Upper lobe of left lung (tissue), 6 donors: ENCODE data around the gene BLM. TPM values are rescaled to one million over a fixed set of nuclear protein-coding genes. Genes with fewer than 3 reads are reported as not detected.

Experiments used
- ATAC-seq, 2 donors: fragments of 200-7000 bp; cut with Tn5 transposase; one replicate each; pipeline ENCODE4 v1.9.1; 2022; ENCODE audit warnings: mild to moderate bottlenecking in 2 of 2, moderate library complexity in 2 of 2; ENCODE audit not compliant: low FRiP score in 2 of 2
- DNase-seq, 2 donors: peaks; one replicate each; pipeline ENCODE4 v3.0.0-alpha.2; 2019 to 2020
- H3K27ac ChIP-seq, 4 donors: fragments of 200-600 bp; sonication (generic); one replicate each; pipeline ENCODE4 v1.5.1; 2016 to 2019
- H3K27me3 ChIP-seq, 4 donors: fragments of 200-600 bp; sonication (generic); one replicate each; pipeline ENCODE4 v1.5.1; 2017 to 2019
- H3K36me3 ChIP-seq, 4 donors: fragments of 200-600 bp; sonication (generic); one replicate each; pipeline ENCODE4 v1.5.1; 2016 to 2019
- H3K4me1 ChIP-seq, 4 donors: fragments of 200-600 bp; sonication (generic); one replicate each; pipeline ENCODE4 v1.5.1; 2018 to 2019
- H3K4me3 ChIP-seq, 4 donors: fragments of 200-600 bp; sonication (generic); one replicate each; pipeline ENCODE4 v1.5.1; 2017 to 2019; ENCODE audit warnings: mild to moderate bottlenecking in 2 of 4, moderate library complexity in 1 of 4
- H3K9me3 ChIP-seq, 4 donors: fragments of 200-600 bp; sonication (generic); one replicate each; pipeline ENCODE4 v1.5.1; 2018 to 2019
- CTCF ChIP-seq, 6 experiments: fragments of 450-650 bp in 4 of 6; fragments of 200-600 bp in 2 of 6; sonication (generic) in 2 of 6; IDR thresholded peaks; one replicate each; pipeline ENCODE4 v1.5.1; 2016 to 2019; ENCODE audit warnings: antibody characterized with exemption in 6 of 6
- EP300 ChIP-seq, 4 donors: sonication (generic); formaldehyde crosslinking; IDR thresholded peaks; one replicate each; pipeline ENCODE4 v1.5.1; 2017; ENCODE audit warnings: antibody characterized with exemption in 4 of 4, control low read depth in 2 of 4
- POLR2A ChIP-seq, 4 donors: fragments of 450-650 bp; IDR thresholded peaks; one replicate each; pipeline ENCODE4 v1.5.1; 2016 to 2017; ENCODE audit warnings: antibody characterized with exemption in 4 of 4, mild to moderate bottlenecking in 2 of 4
- POLR2AphosphoS5 ChIP-seq, 2 donors: sonication (generic); formaldehyde crosslinking; IDR thresholded peaks; one replicate each; pipeline ENCODE4 v1.5.1; 2017; ENCODE audit warnings: antibody characterized with exemption in 2 of 2
- WGBS, 2 donors: methylation state at CpG; one replicate each; pipeline ENCODE4 v1.1.5; 2017 to 2018; 5-methylcytosine and 5-hydroxymethylcytosine counted together
- total RNA-seq, 6 donors: library from RNA; depleted of rRNA in 4 of 6; stranded (reverse); fragments of >200 nt in 4 of 6; gene quantifications; one replicate each; pipeline versions ENCODE4 v1.1.0 to v1.2.1, GENCODE V29; 2016 to 2021
- donor health status: DM: no; HTN: no; CAD: no; lungs with moderate emphysema.
- donor health status: DM: no; HTN: yes; CAD: no; lungs with severe emphysema.

BLM gene
- total RNA-seq, 6 donors from 2014 or later: 0.76 to 31.4 (median 2.6) TPM

GRCh38 chr15:90814191-90814821, 97.2 kb downstream of the BLM start:
- no peaks in the 10 kb centered on the region for H3K9me3 ChIP-seq
- no peaks in the 10 kb centered on the region for H3K27me3 ChIP-seq
- TF ChIP-seq POLR2A (IDR thresholded peaks at IDR 0.05) (no peak), CTCF (IDR thresholded peaks at IDR 0.05) (no peak), POLR2AphosphoS5 (IDR thresholded peaks at IDR 0.05) (no peak), EP300 (IDR thresholded peaks at IDR 0.05) (no peak)
- H3K36me3 ChIP-seq: no peaks in the 10 kb centered on the region
- H3K4me3 ChIP-seq: no peak overlapping the region
- DNase-seq (no peak), ATAC-seq (no peak)
- WGBS, 2 donors: 89% methylated on average over 7 to 13 of the region's 13 CpGs
- peak overlapping the region in 1 of 4 donors; percentile 14 for H3K27ac ChIP-seq
- H3K4me1 ChIP-seq: peaks cover 3 to 21% (median 7%) of the 10 kb centered on the region in 4 donors

DNA sequence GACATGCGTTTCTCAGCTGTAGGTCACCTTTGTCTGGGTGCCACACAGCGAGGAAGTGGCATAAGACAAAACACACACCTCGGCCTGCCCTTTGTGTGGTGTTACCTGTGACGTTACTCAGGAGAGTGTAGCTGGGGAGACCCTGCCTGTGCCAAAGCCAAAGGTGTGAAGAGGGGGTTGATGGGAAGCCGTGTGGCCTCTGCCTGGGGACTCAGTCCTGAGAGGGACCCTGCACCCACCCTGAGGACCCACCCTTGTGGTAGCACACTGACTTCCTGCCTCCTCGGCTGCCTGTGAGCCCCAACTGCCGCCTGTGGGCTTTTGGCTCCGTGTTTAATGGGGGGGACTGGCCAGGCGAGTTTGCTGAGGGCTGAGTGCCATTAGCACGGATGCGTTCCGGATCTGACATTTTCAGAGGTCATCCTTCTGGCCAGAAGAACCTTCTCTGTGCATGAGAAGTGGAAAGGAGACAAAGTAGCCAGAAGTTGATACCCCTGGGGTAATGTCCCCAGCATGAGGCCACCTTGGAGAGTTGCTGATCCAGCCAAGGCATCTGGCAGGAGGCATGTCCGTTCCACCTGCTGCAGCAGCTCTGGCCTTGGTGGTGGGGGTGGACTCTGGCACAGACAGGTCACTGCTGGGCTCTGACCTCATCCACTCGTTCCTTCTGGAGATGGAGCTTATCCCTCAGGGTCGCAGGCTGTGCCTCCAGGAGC, 99.4 kb downstream of the BLM start:
- ATAC-seq: no peak
- Histone ChIP-seq H3K9me3 (no peaks in the 10 kb centered on the region), H3K27ac (no peak overlapping the region), H3K4me1 (peaks cover 3 to 21% (median 7%) of the 10 kb centered on the region in 4 donors), H3K36me3 (no peaks in the 10 kb centered on the region), H3K27me3 (no peaks in the 10 kb centered on the region), H3K4me3 (no peak overlapping the region)
- 85 to 92% methylated on average over 10 to 15 of the region's 15 CpGs for WGBS, 2 donors
- TF ChIP-seq EP300 (IDR thresholded peaks at IDR 0.05) (no peak), CTCF (IDR thresholded peaks at IDR 0.05) (no peak)
- no peak for DNase-seq

DNA sequence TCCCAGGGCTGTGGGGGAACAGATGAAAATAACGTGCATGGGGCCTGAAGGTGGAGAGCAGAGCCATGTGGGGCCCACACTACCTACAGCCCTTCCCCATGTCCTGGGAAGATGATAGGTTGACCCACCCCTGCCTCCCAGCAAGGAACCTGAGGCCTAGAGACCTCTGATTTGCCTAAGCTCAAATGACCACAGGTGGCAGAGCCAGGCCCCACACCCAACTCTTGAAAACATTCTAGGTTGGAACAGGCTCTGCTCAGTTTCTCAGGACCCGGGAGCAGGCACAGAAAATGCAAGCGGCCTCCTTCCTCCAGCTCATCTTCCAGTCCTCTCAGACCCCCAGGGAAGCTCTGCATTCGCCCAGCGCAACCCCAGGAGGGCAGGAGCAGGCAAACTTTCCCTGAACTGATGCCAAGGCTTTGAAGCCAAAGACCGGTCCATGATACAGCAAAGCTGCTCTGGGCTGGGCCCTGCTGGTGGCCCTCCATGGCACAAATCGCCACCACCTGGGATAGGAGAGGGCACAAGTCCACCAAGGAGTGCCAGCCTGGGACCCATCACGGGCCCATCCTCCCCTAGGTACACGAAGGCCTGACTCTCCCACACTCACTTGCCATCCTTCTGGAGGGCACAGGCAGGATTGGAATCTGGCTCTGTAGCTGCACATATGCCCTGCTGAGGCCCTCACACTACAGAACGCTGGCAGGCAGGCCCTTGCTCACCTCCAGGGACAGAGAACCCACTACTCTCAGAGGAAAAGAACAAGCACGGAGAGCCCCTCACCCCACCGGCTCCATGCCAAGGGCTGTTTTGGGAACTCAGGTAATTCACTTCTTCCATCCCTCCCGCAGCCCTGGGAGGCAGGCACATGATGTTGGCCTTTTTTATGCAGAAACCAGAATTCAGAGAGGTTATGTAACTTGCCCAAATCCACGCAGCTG, 100.2 kb downstream of the BLM start:
- ATAC-seq: no peak
- H3K27ac ChIP-seq: no peak overlapping the region
- H3K4me3 ChIP-seq: no peak overlapping the region
- no peaks in the 10 kb centered on the region for H3K9me3 ChIP-seq
- no peaks in the 10 kb centered on the region for H3K36me3 ChIP-seq
- H3K27me3 ChIP-seq: no peaks in the 10 kb centered on the region
- no peak for DNase-seq
- 88 to 89% methylated on average over 11 to 14 of the region's 14 CpGs for WGBS, 2 donors
- peaks cover 3 to 19% (median 7%) of the 10 kb centered on the region in 4 donors for H3K4me1 ChIP-seq
- no peak for TF ChIP-seq POLR2AphosphoS5 (IDR thresholded peaks at IDR 0.05)

DNA sequence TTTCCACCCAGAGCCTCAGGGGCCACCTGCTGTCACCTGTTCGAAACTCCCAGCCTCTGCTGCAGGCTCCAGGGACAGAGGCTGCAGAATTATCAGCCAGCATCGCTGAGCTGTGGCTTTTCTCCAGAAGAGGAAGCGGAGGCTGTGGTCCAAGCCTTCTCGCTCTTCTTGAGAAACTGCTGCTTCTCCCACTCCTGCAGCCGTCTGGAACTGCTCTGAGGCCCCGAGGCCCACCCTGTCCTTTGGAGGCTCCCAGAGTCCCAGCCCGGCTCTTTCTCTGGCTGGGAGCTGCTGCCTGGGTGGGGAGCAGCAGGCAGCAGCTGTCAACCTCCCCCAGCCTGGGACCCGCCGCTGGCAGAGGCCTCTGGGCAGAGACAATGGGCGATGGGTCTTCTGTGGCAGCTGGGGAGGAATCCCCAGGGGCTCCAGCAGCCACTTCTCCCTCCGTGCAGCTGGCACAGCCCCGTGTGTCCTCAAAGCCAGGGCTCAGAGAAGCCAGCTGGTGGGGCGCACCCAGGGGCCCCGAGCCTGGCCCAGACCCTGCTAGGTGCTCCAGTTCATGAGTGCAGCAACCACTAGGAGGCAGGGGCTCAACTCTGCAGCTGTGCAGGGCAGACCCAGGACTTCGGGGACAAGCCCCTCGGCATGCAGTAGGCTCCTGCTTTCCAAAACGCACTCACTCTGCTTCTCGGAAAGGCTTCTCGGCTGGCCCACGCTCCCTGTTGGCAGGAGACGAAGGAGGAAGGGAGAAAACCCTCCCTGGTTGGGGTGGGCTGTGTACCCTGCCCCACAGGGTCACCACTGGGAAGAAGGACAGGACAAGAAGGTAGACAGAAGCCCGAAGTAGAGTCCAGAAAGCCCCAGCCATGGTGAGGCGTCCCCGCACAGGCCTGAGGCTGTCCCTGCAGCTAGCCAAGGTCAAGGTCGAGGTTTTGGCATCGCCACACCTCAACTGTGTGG, 101.4 kb downstream of the BLM start:
- H3K27me3 ChIP-seq: no peaks in the 10 kb centered on the region
- WGBS, 2 donors: 65 to 70% methylated on average over 10 to 21 of the region's 26 CpGs
- no peak overlapping the region for H3K4me3 ChIP-seq
- no peaks in the 10 kb centered on the region for H3K9me3 ChIP-seq
- peak in 1 of 2 donors; percentile 46 for ATAC-seq
- H3K27ac ChIP-seq: peak overlapping the region in 1 of 4 donors; percentile 55
- DNase-seq: peak in 1 of 2 donors; percentile 61
- peak in 2 of 6 experiments; percentile 20 to 21 for TF ChIP-seq CTCF (IDR thresholded peaks at IDR 0.05)
- TF ChIP-seq POLR2A (IDR thresholded peaks at IDR 0.05): no peak
- no peaks in the 10 kb centered on the region for H3K36me3 ChIP-seq
- peaks cover 3 to 13% (median 7%) of the 10 kb centered on the region in 4 donors for H3K4me1 ChIP-seq
